Naive B cell (primary cell): Measurements from ENCODE around the gene CENPX. TPM values are rescaled to one million over a fixed set of nuclear protein-coding genes. Genes with fewer than 3 reads are reported as not detected.

ENCODE experiments used
- ATAC-seq, 2 donors: fragments of 150-1000 bp; cut with Tn5 transposase; 2 replicates each; pipeline ENCODE4 v1.10.0; 2021; ENCODE audit warnings: low read depth in 2 of 2, mild to moderate bottlenecking in 2 of 2, moderate library complexity in 2 of 2
- DNase-seq: peaks from one replicate; pipeline ENCODE4 v3.0.0; 2022
- H3K27ac Mint-ChIP-seq, 6 donors: one replicate each; pipeline ENCODE4 v1.8.0; 2020 to 2022; ENCODE audit warnings: mild to moderate bottlenecking in 6 of 6, mixed read lengths in 6 of 6, moderate library complexity in 5 of 6, inconsistent platforms in 2 of 6
- H3K27me3 Mint-ChIP-seq, 3 donors: one replicate each; pipeline ENCODE4 v1.8.0; 2021 to 2022; ENCODE audit warnings: mixed read lengths in 3 of 3, mild to moderate bottlenecking in 1 of 3
- H3K36me3 Mint-ChIP-seq, 2 donors: one replicate each; pipeline ENCODE4 v1.8.0; 2020 to 2022; ENCODE audit warnings: mixed read lengths in 2 of 2, inconsistent platforms in 1 of 2, mild to moderate bottlenecking in 1 of 2
- H3K4me1 Mint-ChIP-seq, 3 donors: one replicate each; pipeline ENCODE4 v1.8.0; 2020 to 2022; ENCODE audit warnings: mixed read lengths in 3 of 3, inconsistent platforms in 1 of 3, mild to moderate bottlenecking in 1 of 3, moderate library complexity in 1 of 3
- H3K4me3 Mint-ChIP-seq, 8 donors: one replicate each; pipeline ENCODE4 v1.8.0; 2020 to 2022; ENCODE audit warnings: mild to moderate bottlenecking in 8 of 8, mixed read lengths in 8 of 8, moderate library complexity in 8 of 8, inconsistent platforms in 2 of 8
- H3K9me3 Mint-ChIP-seq, 7 donors: one replicate each; pipeline ENCODE4 v1.8.0; 2020 to 2022; ENCODE audit warnings: mixed read lengths in 7 of 7, mild to moderate bottlenecking in 5 of 7, inconsistent platforms in 2 of 7, moderate library complexity in 1 of 7
- polyA plus RNA-seq, 6 donors: library from polyadenylated mRNA; unstranded; fragments of 300-500 nt; fragmentation: Illumina TruSeq; gene quantifications; one replicate each; pipeline ENCODE4 v1.2.3, GENCODE V29; 2021; ENCODE audit warnings: low read depth in 6 of 6

CENPX gene
- polyA plus RNA-seq, 6 donors from 2014 or later = 52.6 to 77.6 (median 58.3) TPM

DNA sequence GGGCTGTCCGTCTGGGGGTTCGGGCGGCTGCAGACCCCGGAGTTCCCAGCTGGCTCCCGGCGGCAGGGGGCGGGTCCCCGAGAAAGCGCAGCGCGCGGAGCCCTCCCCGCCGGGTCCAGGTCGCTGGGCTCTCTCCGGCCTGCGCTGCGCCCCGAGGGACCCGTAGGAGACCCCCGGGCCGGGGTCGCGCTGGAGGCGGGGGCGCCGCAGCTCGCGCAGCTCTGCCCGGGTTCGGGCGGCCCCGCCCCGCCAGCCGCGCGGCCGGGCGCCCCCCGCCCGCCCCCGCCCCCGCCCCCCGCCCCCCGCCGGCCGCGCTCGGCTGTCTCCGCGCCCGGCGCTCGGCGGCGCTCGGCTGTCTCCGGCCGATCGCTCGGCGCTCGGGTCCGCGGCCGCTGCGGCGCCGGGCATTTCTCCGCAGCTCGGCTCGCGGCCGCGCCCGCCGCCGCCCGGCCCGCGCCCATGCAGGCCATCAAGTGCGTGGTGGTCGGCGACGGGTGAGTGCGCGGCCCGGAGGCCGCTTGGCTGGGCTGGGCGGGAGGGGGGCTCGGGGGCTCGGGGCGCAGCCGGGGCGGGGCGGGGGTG lies 8.7 kb upstream of the CENPX start, which contains the start of gene RAC3:
Gene RAC3, plus strand, starts transcription at position 376 of the 582 bp plus-strand sequence. Its CDS starts 84 bp downstream, at position 460.
- Mint-ChIP-seq H3K27ac (peak within 1 kb of the TSS in 1 of 6 donors; percentile 79), H3K4me1 (peaks cover 10 to 16% (median 16%) of the 10 kb centered on the region in 3 donors), H3K36me3 (peaks cover 0 to 5% of the 10 kb centered on the region in 2 donors), H3K27me3 (peaks cover 0 to 27% (median 7%) of the 10 kb centered on the region in 3 donors), H3K9me3 (no peaks in the 10 kb centered on the region), H3K4me3 (peak within 1 kb of the TSS; percentile 78 to 92 (median 86))
- peak; percentile 13 to 19 for ATAC-seq
- no peak for DNase-seq

- Mint-ChIP-seq H3K27ac (peak overlapping the region in 1 of 6 donors; percentile 79), H3K36me3 (peaks cover 0 to 5% of the 10 kb centered on the region in 2 donors), H3K4me1 (peaks cover 10 to 13% (median 11%) of the 10 kb centered on the region in 3 donors), H3K4me3 (peak overlapping the region; percentile 78 to 92 (median 86)), H3K9me3 (no peaks in the 10 kb centered on the region), H3K27me3 (peaks cover 0 to 27% (median 7%) of the 10 kb centered on the region in 3 donors)
- ATAC-seq (peak; percentile 74 to 78), DNase-seq (peak; percentile 71)
Measured at GRCh38 chr17:82030470-82031302, 8.0 kb upstream of the CENPX start.

- H3K9me3 Mint-ChIP-seq = no peaks in the 10 kb centered on the region
- H3K36me3 Mint-ChIP-seq = peaks cover 0 to under 1% of the 10 kb centered on the region in 2 donors
- H3K4me3 Mint-ChIP-seq = peak overlapping the region in 5 of 8 donors; percentile 74 to 92 (median 86)
- ATAC-seq (no peak), DNase-seq (no peak)
- peaks cover 0 to 27% (median 7%) of the 10 kb centered on the region in 3 donors for H3K27me3 Mint-ChIP-seq
- peak overlapping the region in 1 of 6 donors; percentile 79 for H3K27ac Mint-ChIP-seq
- H3K4me1 Mint-ChIP-seq = peaks cover 5 to 10% (median 6%) of the 10 kb centered on the region in 3 donors
Measured at GRCh38 chr17:82029990-82030469, 7.4 kb upstream of the CENPX start.

DNA sequence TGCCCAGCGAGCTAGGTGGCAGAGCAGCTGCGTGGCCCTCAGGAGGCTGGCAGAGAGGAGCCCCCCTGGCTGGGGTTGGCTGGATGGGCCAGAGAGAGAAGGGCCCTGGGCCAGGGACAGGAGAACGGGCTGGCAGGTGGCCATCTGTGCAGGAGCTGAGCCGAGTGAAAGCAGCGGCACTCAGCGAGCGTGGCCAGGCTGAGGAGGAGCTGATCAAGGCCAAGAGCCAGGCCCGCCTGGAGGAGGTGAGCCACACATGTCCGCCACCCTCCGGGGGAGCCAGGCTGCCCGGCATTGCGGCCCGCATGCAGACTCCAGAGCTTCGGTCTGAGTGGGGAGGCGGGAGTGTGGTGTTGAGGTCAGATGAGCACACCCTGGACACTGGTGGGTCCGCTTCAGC lies 6.7 kb upstream of the CENPX start:
- DNase-seq (no peak), ATAC-seq (no peak)
- Mint-ChIP-seq H3K4me1 (peaks cover 4 to 11% (median 4%) of the 10 kb centered on the region in 3 donors), H3K27me3 (peaks cover 0 to 27% (median 7%) of the 10 kb centered on the region in 3 donors), H3K4me3 (peak overlapping the region in 6 of 8 donors; percentile 5 to 87 (median 77)), H3K9me3 (no peaks in the 10 kb centered on the region), H3K36me3 (no peaks in the 10 kb centered on the region), H3K27ac (peak overlapping the region in 1 of 6 donors; percentile 38)

DNA sequence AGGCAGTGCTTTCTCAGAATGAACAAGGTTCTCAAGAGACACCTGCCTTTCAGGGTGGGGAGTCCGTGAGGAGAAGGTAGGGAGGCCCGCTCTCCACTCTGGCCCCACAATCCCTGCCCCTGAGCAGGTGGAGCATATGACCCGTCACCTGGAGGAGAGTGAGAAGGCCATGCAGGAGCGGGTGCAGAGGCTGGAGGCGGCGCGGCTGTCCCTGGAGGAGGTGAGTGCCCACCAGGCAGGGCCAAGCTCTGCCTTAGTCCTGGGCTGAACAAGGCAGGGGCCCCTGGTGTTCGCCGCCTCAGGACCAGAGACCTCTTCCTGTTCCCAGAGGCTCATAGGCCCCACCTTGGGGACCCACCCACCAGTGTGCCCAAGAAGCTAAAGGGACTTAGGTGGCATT lies 6.3 kb upstream of the CENPX start:
- no peak for DNase-seq
- no peak for ATAC-seq
- peaks cover 4 to 16% (median 6%) of the 10 kb centered on the region in 3 donors for H3K4me1 Mint-ChIP-seq
- H3K9me3 Mint-ChIP-seq = no peaks in the 10 kb centered on the region
- peak overlapping the region in 1 of 6 donors; percentile 30 for H3K27ac Mint-ChIP-seq
- H3K27me3 Mint-ChIP-seq = peaks cover 0 to 27% (median 7%) of the 10 kb centered on the region in 3 donors
- H3K4me3 Mint-ChIP-seq = peak overlapping the region in 4 of 8 donors; percentile 3 to 87 (median 58)
- no peaks in the 10 kb centered on the region for H3K36me3 Mint-ChIP-seq

DNA sequence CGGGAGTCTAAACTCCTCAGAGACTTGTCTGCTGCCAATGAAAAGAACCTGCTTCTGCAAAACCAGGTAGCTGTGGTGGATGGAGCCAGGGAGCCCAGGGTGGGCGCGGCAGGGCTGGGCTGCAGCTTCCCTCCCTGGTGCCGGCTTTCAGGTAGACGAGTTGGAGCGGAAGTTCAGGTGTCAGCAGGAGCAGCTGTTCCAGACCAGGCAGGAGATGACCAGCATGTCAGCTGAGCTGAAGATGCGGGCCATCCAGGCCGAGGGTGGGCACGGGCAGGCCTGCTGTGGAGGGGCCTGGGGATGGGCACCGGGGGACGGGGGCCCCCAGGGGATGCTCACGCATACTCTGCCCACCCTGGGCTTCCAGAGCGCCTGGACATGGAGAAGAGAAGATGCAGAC lies 5.6 kb upstream of the CENPX start:
- Mint-ChIP-seq H3K36me3 (no peaks in the 10 kb centered on the region), H3K9me3 (no peaks in the 10 kb centered on the region), H3K4me3 (no peak overlapping the region), H3K4me1 (peaks cover 8 to 20% (median 9%) of the 10 kb centered on the region in 3 donors), H3K27ac (no peak overlapping the region), H3K27me3 (peaks cover 0 to 27% (median 7%) of the 10 kb centered on the region in 3 donors)
- DNase-seq (no peak), ATAC-seq (no peak)

DNA sequence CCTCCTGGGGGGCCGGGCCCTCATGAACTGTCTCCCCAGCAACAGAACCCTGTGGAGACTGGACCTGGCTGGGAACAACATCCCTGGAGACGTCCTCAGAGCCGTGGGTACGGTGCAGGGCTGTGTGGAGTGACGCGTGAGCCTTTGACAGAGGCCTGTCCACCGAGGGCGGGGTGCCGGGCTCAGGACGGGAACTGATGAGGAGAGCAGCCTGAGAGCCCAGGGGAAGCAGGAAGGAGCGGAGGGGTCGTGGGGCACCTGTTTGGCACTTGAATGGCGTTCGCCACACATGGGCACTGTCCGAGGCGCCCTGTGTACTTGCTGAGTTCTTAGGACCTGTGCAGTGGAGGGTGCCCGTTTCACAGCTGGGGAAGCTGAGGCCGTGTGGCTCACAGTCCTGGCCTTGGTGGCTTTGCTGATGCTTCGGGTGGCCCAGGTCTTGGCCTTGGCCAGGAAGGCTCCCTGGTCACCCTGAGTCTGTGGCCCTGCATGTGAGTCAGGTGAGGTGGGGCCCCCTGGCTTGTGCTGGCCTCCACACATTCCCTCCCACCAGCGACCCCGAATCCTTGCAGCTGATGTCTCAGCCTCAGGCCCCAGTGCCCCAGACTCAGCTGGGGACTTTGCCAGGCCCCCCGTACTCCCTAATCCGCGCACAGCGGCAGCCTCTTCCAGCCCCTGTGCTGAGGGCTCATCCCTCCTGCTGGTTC lies 2.9 kb upstream of the CENPX start:
- no peaks in the 10 kb centered on the region for H3K9me3 Mint-ChIP-seq
- H3K36me3 Mint-ChIP-seq = no peaks in the 10 kb centered on the region
- peaks cover 8 to 29% (median 18%) of the 10 kb centered on the region in 3 donors for H3K4me1 Mint-ChIP-seq
- no peak for DNase-seq
- peaks cover 0 to 25% (median 7%) of the 10 kb centered on the region in 3 donors for H3K27me3 Mint-ChIP-seq
- ATAC-seq = no peak
- peak overlapping the region in 4 of 8 donors; percentile 21 to 71 (median 51) for H3K4me3 Mint-ChIP-seq
- H3K27ac Mint-ChIP-seq = no peak overlapping the region

GRCh38 chr17:82024859-82025258 lies 2.2 kb upstream of the CENPX start:
- no peak overlapping the region for H3K27ac Mint-ChIP-seq
- DNase-seq (no peak), ATAC-seq (no peak)
- H3K36me3 Mint-ChIP-seq = no peaks in the 10 kb centered on the region
- H3K4me1 Mint-ChIP-seq = peaks cover 7 to 26% (median 18%) of the 10 kb centered on the region in 3 donors
- H3K4me3 Mint-ChIP-seq = no peak overlapping the region
- H3K9me3 Mint-ChIP-seq = no peaks in the 10 kb centered on the region
- H3K27me3 Mint-ChIP-seq = peaks cover 0 to 21% (median 7%) of the 10 kb centered on the region in 3 donors

- no peak for ATAC-seq
- H3K27me3 Mint-ChIP-seq = peaks cover 0 to 9% (median 7%) of the 10 kb centered on the region in 3 donors
- no peaks in the 10 kb centered on the region for H3K36me3 Mint-ChIP-seq
- H3K27ac Mint-ChIP-seq = peak overlapping the region in 1 of 6 donors; percentile 27
- no peak for DNase-seq
- H3K4me1 Mint-ChIP-seq = peaks cover 7 to 20% (median 14%) of the 10 kb centered on the region in 3 donors
- no peaks in the 10 kb centered on the region for H3K9me3 Mint-ChIP-seq
- H3K4me3 Mint-ChIP-seq = peak overlapping the region; percentile 80 to 91 (median 87)
Measured at GRCh38 chr17:82023447-82024241, 966 bp upstream of the CENPX start.

GRCh38 chr17:82022981-82023446 lies 336 bp upstream of the CENPX start, which contains the start of gene LRRC45:
TSS of gene LRRC45 (plus strand) at chr17:82023305. CDS start at chr17:82023644, 339 bp downstream.
- peaks cover 0 to 8% (median 7%) of the 10 kb centered on the region in 3 donors for H3K27me3 Mint-ChIP-seq
- ATAC-seq (peak; percentile 92 to 94), DNase-seq (peak; percentile 99)
- peaks cover 7 to 20% (median 14%) of the 10 kb centered on the region in 3 donors for H3K4me1 Mint-ChIP-seq
- no peaks in the 10 kb centered on the region for H3K9me3 Mint-ChIP-seq
- H3K36me3 Mint-ChIP-seq = no peaks in the 10 kb centered on the region
- H3K27ac Mint-ChIP-seq = peak within 1 kb of the TSS in 5 of 6 donors; percentile 0 to 73 (median 36)
- peak within 1 kb of the TSS; percentile 81 to 93 (median 88) for H3K4me3 Mint-ChIP-seq

GRCh38 chr17:82021900-82022309 lies 773 bp downstream of the CENPX start:
- Mint-ChIP-seq H3K9me3 (no peaks in the 10 kb centered on the region), H3K4me1 (peaks cover 7 to 20% (median 14%) of the 10 kb centered on the region in 3 donors), H3K27ac (peak overlapping the region in 2 of 6 donors; percentile 15 to 88), H3K4me3 (peak overlapping the region; percentile 81 to 93 (median 88)), H3K27me3 (peaks cover 0 to under 1% (median 0%) of the 10 kb centered on the region in 3 donors), H3K36me3 (no peaks in the 10 kb centered on the region)
- ATAC-seq (no peak), DNase-seq (no peak)
